Left lung (tissue), 10 donors: ENCODE data around the gene ZIC4. TPM values are rescaled to one million over a fixed set of nuclear protein-coding genes. Genes with fewer than 3 reads are reported as not detected.

Experiments used
- ATAC-seq: fragments of 200-7000 bp; cut with Tn5 transposase; one replicate; pipeline ENCODE4 v1.9.1; 2020; ENCODE audit warnings: moderate library complexity
- DNase-seq, 4 donors: peaks; one replicate each; pipeline ENCODE4 v3.0.0-alpha.2; 2013 to 2020
- H3K27ac ChIP-seq, 2 donors: fragments of 200-600 bp; sonication (generic) in 1 of 2; one replicate each; pipeline versions ENCODE4 v1.5.0 to v1.8.0; 2020 to 2021
- H3K27me3 ChIP-seq, 2 donors: fragments of 200-600 bp; sonication (generic) in 1 of 2; one replicate each; pipeline versions ENCODE4 v1.5.0 to v1.8.0; 2020 to 2021
- H3K36me3 ChIP-seq, 2 donors: fragments of 200-600 bp; sonication (generic) in 1 of 2; one replicate each; pipeline versions ENCODE4 v1.5.0 to v1.8.0; 2020 to 2021
- H3K4me1 ChIP-seq, 2 donors: fragments of 200-600 bp; one replicate each; pipeline ENCODE4 v1.8.0; 2021
- H3K4me3 ChIP-seq, 2 donors: fragments of 200-600 bp; sonication (generic) in 1 of 2; one replicate each; pipeline versions ENCODE4 v1.5.0 to v1.8.0; 2020 to 2021; ENCODE audit warnings: mild to moderate bottlenecking in 1 of 2
- H3K9me3 ChIP-seq, 2 donors: fragments of 200-600 bp; sonication (generic) in 1 of 2; one replicate each; pipeline versions ENCODE4 v1.5.0 to v1.8.0; 2020 to 2021
- intact Hi-C, 2 donors: fragments of 100-400 bp; cut with DNase I; formaldehyde crosslinking; loops; one replicate each; pipeline versions ENCODE4 v1.11.2 to v1.14.2; 2022
- polyA plus RNA-seq, 6 donors: library from polyadenylated mRNA; unstranded; fragments of 120-200 nt; gene quantifications; one replicate each; pipeline ENCODE4 v1.2.1, GENCODE V29; 2013; ENCODE audit not compliant: insufficient read length in 6 of 6
- total RNA-seq, 2 donors: library from RNA; stranded (reverse); fragmentation: NEBNext Ultra II Directional; extraction: Animal tissue kit (Norgen Biotek cat#: 25700); gene quantifications; one replicate each; pipeline ENCODE4 v1.2.1, GENCODE V29; 2021
- TF ChIP-seq, protein P1 (sequence below), 2 donors: fragments of 200-600 bp; sonication (generic) in 1 of 2; IDR thresholded peaks; one replicate each; pipeline versions ENCODE4 v1.5.0 to v1.8.0; 2021; ENCODE audit warnings: antibody characterized with exemption in 2 of 2
- donor health status: DM: no; HTN: yes; CAD: no.
- donor health status: DM: no; HTN: no; CAD: no.

ZIC4 gene
- total and polyA plus RNA-seq, 8 donors, result not detected

DNA sequence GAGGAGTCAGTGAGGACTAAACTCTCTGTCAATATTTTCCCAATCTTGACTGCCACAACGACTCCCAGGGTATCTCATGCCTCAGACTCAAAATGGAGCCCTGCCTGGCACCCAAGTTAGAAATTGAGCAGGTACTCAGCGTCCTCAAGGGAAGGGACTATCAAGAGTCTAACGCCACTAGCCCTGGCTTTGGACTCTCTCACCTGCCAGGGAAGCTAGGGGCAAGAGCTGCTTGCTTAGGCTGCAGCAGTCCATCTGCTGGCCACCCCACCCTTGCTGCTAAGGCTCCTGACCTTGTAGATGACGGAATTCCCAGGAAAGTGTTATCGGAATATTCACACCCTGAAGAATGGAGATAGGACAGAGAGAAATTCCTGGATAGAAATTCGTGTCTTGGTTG lies 33.0 kb downstream of the ZIC4 start:
- Histone ChIP-seq H3K27ac (no peak overlapping the region), H3K4me3 (no peak overlapping the region), H3K36me3 (no peaks in the 10 kb centered on the region), H3K9me3 (no peaks in the 10 kb centered on the region), H3K4me1 (no peaks in the 10 kb centered on the region), H3K27me3 (peaks cover 96 to 100% of the 10 kb centered on the region in 2 donors)
- intact Hi-C loops, result no loop called here
- TF ChIP-seq, protein P1, sequence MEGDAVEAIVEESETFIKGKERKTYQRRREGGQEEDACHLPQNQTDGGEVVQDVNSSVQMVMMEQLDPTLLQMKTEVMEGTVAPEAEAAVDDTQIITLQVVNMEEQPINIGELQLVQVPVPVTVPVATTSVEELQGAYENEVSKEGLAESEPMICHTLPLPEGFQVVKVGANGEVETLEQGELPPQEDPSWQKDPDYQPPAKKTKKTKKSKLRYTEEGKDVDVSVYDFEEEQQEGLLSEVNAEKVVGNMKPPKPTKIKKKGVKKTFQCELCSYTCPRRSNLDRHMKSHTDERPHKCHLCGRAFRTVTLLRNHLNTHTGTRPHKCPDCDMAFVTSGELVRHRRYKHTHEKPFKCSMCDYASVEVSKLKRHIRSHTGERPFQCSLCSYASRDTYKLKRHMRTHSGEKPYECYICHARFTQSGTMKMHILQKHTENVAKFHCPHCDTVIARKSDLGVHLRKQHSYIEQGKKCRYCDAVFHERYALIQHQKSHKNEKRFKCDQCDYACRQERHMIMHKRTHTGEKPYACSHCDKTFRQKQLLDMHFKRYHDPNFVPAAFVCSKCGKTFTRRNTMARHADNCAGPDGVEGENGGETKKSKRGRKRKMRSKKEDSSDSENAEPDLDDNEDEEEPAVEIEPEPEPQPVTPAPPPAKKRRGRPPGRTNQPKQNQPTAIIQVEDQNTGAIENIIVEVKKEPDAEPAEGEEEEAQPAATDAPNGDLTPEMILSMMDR (IDR thresholded peaks at IDR 0.05), result no peak
- no peak for DNase-seq
- ATAC-seq, result no peak

DNA sequence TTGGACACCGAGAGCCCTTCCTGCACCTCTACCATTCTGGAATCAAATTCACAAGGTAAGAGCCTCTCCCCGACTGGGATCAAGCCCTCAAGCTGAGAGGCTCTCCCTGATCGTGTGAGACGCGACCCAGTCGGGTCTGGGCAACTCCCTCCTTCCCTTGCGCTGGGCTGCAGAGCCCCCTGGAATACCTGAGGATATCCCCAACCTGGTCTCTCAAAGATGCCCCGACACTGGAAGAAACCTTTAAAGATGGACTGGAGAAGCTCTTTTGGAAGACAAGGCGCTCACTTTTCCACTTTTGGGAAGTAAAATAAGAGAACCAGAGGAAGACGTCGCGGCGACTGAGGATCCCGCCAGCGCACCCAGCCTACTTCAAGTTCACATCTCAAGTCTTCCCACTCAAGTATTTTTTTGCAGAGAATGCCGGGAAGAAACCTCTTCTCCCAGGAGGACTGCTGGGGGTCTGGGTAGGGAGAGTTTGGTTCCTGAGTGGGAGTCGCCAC lies 33.8 kb downstream of the ZIC4 start:
- TF ChIP-seq, protein P1 (IDR thresholded peaks at IDR 0.05), result no peak
- Histone ChIP-seq H3K36me3 (no peaks in the 10 kb centered on the region), H3K27ac (no peak overlapping the region), H3K4me3 (no peak overlapping the region), H3K4me1 (no peaks in the 10 kb centered on the region), H3K27me3 (peaks cover 96 to 100% of the 10 kb centered on the region in 2 donors), H3K9me3 (no peaks in the 10 kb centered on the region)
- no peak for ATAC-seq
- no peak for DNase-seq
- intact Hi-C loops, result no loop called here

DNA sequence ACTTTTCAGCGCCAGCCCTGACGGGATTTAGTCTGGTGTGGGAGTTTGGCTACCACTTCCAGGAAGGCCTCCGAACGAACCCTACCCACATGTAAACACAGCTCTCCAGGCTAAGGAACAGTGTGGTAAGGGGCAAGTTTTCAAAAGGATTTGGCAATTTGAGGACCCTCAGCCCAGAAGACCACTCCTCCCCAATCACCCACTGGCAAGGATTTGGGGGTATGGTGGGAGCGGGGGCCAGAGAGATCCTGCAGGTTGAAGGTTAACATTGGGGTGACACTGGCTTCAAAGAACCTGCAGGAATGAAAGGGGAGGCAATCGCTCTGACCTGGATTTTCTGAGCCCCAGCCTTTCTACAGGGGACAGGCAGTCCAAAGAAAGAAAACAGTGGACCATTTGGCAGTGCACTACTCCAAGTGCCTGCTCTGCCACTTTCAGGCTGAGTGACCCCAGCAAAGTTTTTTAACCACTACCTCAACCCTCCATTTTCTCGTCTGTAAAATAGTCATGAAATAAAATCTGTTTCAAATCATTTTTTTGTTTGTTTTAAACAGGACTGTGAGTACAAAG lies 34.5 kb downstream of the ZIC4 start:
- intact Hi-C loops, result no loop called here
- no peaks in the 10 kb centered on the region for H3K9me3 ChIP-seq
- ATAC-seq, result no peak
- H3K4me1 ChIP-seq, result no peaks in the 10 kb centered on the region
- TF ChIP-seq, protein P1 (IDR thresholded peaks at IDR 0.05), result no peak
- H3K27me3 ChIP-seq, result peaks cover 96 to 100% of the 10 kb centered on the region in 2 donors
- no peak overlapping the region for H3K4me3 ChIP-seq
- no peaks in the 10 kb centered on the region for H3K36me3 ChIP-seq
- DNase-seq, result no peak
- H3K27ac ChIP-seq, result no peak overlapping the region

DNA sequence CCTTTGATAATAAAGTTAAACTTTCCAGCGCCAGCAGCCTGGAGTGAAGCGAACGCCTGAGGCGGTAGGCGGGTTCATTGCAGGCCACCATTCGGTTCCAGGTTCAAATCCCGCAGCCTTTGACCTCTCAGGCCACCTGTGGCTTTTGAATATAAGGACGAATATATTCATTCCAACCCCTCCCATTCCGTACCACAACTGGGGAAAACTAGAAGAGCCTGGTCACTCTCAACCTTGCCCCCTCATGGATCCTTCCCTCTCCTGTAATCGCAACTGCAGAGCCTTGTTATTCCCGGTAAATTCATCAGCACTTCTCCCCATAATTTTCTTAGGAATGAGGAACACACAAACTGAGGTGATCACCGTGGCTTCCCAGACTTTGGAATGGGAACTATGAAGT lies 35.2 kb downstream of the ZIC4 start:
- ATAC-seq, result no peak
- H3K27me3 ChIP-seq, result peaks cover 94 to 100% of the 10 kb centered on the region in 2 donors
- no peaks in the 10 kb centered on the region for H3K36me3 ChIP-seq
- H3K4me1 ChIP-seq, result no peaks in the 10 kb centered on the region
- no peak overlapping the region for H3K4me3 ChIP-seq
- DNase-seq, result no peak
- TF ChIP-seq, protein P1 (IDR thresholded peaks at IDR 0.05), result no peak
- H3K27ac ChIP-seq, result no peak overlapping the region
- intact Hi-C loops, result no loop called here
- H3K9me3 ChIP-seq, result no peaks in the 10 kb centered on the region

DNA sequence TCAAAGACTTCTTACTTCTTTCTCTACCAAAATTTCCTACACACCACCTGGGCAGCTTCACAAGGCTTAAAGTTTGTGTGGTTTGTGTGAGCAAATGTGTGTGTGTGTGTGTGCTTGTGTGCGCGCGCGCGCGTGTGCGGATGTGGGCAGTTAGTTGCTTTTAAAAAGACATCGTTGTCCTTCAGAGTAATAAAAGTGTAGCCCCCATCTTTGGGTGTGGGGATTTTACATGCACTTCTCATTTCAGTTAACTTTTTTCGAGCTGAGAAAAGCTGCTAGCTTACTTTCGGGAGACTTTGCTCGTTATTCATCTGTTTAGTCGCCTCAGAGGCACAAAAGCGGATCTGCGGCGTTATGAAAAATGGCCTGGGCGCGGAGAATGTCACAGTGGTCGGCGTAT lies 36.0 kb downstream of the ZIC4 start:
- DNase-seq (no peak), ATAC-seq (no peak)
- Histone ChIP-seq H3K9me3 (no peaks in the 10 kb centered on the region), H3K4me3 (no peak overlapping the region), H3K27me3 (peaks cover 87 to 100% of the 10 kb centered on the region in 2 donors), H3K4me1 (no peaks in the 10 kb centered on the region), H3K36me3 (no peaks in the 10 kb centered on the region), H3K27ac (no peak overlapping the region)
- intact Hi-C loops, result no loop called here
- TF ChIP-seq, protein P1 (IDR thresholded peaks at IDR 0.05), result no peak
